GM12878 (cell line): ENCODE data around the gene DESI2. TPM values are rescaled to one million over a fixed set of nuclear protein-coding genes. Genes with fewer than 3 reads are reported as not detected.
"Not testable (repeated sequence)": the region's sequence is repeated elsewhere in the genome, so short reads cannot be mapped to it uniquely, and the experiment has no call there.

Experiments used
- ATAC-seq: fragments of 200-7000 bp; cut with Tn5 transposase; 3 replicates; pipeline ENCODE4 v1.9.1; 2020; ENCODE audit warnings: mild to moderate bottlenecking, moderate library complexity
- BruUV-seq: library from RNA; stranded (reverse); fragments of 400-500 nt; replicated peaks from 2 replicates; lab custom pipeline; 2021; lab: Mats Ljungman, UMichigan
- CTCF ChIA-PET: fragments of 300-600 bp; sonication (Branson Sonifier 250); formaldehyde crosslinking; extraction: SDS; loops from one replicate; lab custom pipeline; 2021; ENCODE audit warnings: inconsistent platforms; lab: Yijun Ruan, JAX
- POLR2A ChIA-PET: fragments of 350-600 bp; formaldehyde crosslinking; extraction: SDS; loops from one replicate; lab custom pipeline; 2021; ENCODE audit warnings: inconsistent platforms; lab: Charles Lee
- RAD21 ChIA-PET: fragments of 300-600 bp; sonication (Branson Sonifier 250); formaldehyde crosslinking; loops from one replicate; lab custom pipeline; 2023; ENCODE audit warnings: antibody characterized with exemption; ENCODE audit not compliant: unreplicated experiment; lab: Charles Lee
- SMC1A ChIA-PET: fragments of 300-600 bp; sonication (Branson Sonifier 250); formaldehyde crosslinking; loops from one replicate; lab custom pipeline; 2023; ENCODE audit not compliant: unreplicated experiment, uncharacterized antibody; lab: Charles Lee
- DNase-seq: peaks from one replicate; pipeline ENCODE4 v3.0.0-alpha.2; 2011; ENCODE audit warnings: low read depth, low spot score
- FAIRE-seq: peaks from 3 replicates; lab custom pipeline; 2011; peaks lifted over from hg19 to GRCh38; lab: Jason Lieb, UNC
- H2AFZ ChIP-seq: 2 replicates; pipeline ENCODE4 v1.6.0; 2011; ENCODE audit warnings: low read depth, low read length, control low read depth; ENCODE audit not compliant: control insufficient read depth
- H3K27ac ChIP-seq: 2 replicates; pipeline ENCODE4 v1.5.1; 2011; ENCODE audit warnings: control low read depth; ENCODE audit not compliant: control insufficient read depth, insufficient read depth
- H3K27me3 ChIP-seq, 2 experiments: replicated peaks in 1 of 2; 2 replicates each; pipeline versions ENCODE4 v1.6.0 to v1.6.1; 2011; ENCODE audit warnings: low read length in 1 of 2; ENCODE audit not compliant: control insufficient read depth in 2 of 2, insufficient read depth in 2 of 2
- H3K36me3 ChIP-seq, 2 experiments: 2 replicates each; pipeline ENCODE4 v1.5.1; 2011; ENCODE audit warnings: low read length in 1 of 2; ENCODE audit not compliant: control insufficient read depth in 2 of 2, insufficient read depth in 2 of 2
- H3K4me1 ChIP-seq: 2 replicates; pipeline ENCODE4 v1.6.1; 2011; ENCODE audit warnings: mild to moderate bottlenecking, low read length, moderate library complexity, mixed read lengths; ENCODE audit not compliant: control insufficient read depth, insufficient read depth
- H3K4me2 ChIP-seq: 2 replicates; pipeline ENCODE4 v1.6.0; 2011; ENCODE audit warnings: control low read depth; ENCODE audit not compliant: control insufficient read depth, insufficient read depth
- H3K4me3 ChIP-seq: fragments of 200-600 bp; sonication (generic); 2 replicates; pipeline ENCODE4 v1.5.1; 2016
- H3K79me2 ChIP-seq: 2 replicates; pipeline ENCODE4 v1.6.0; 2011; ENCODE audit warnings: low read length; ENCODE audit not compliant: control insufficient read depth, insufficient read depth
- H3K9ac ChIP-seq: 2 replicates; pipeline ENCODE4 v1.8.0; 2011; ENCODE audit warnings: low read length, control low read depth, mixed read lengths; ENCODE audit not compliant: control insufficient read depth, insufficient read depth
- H3K9me3 ChIP-seq: replicated peaks from 3 replicates; pipeline ENCODE4 v1.5.1; 2011; ENCODE audit warnings: mild to moderate bottlenecking, low read length; ENCODE audit not compliant: control insufficient read depth, insufficient read depth
- H4K20me1 ChIP-seq: 2 replicates; pipeline ENCODE4 v1.6.0; 2011; ENCODE audit not compliant: control insufficient read depth, insufficient read depth
- GABPA ChIP-seq: IDR thresholded peaks from 2 replicates; pipeline ENCODE4 v1.6.1; 2014; ENCODE audit warnings: antibody characterized with exemption, low read depth, mild to moderate bottlenecking, inconsistent platforms
- HCFC1 ChIP-seq: fragments of 150-350 bp; IDR thresholded peaks from 2 replicates; pipeline ENCODE4 v1.6.1; 2014; ENCODE audit warnings: low read length
- IKZF1 ChIP-seq: fragments of 450-650 bp; conservative IDR thresholded peaks from 2 replicates; pipeline ENCODE4 v1.6.1; 2017; ENCODE audit warnings: antibody characterized with exemption, mild to moderate bottlenecking
- IKZF2 ChIP-seq, 2 experiments: fragments of 450-650 bp; IDR thresholded peaks; 2 replicates each; pipeline ENCODE4 v1.6.1; 2017; ENCODE audit warnings: mild to moderate bottlenecking in 2 of 2, moderate library complexity in 2 of 2
- KLF5 ChIP-seq: fragments of 450-650 bp; IDR thresholded peaks from 2 replicates; pipeline ENCODE4 v1.6.1; 2014; ENCODE audit warnings: mild to moderate bottlenecking; ENCODE audit not compliant: partially characterized antibody
- MEF2B ChIP-seq: fragments of 450-650 bp; IDR thresholded peaks from 2 replicates; pipeline ENCODE4 v1.6.1; 2018; ENCODE audit warnings: mild to moderate bottlenecking, moderate library complexity; ENCODE audit not compliant: partially characterized antibody, poor library complexity, severe bottlenecking
- MLLT1 ChIP-seq: fragments of 450-650 bp; IDR thresholded peaks from 2 replicates; pipeline ENCODE4 v1.6.1; 2016; ENCODE audit warnings: mild to moderate bottlenecking
- MTA2 ChIP-seq: fragments of 450-650 bp; IDR thresholded peaks from 2 replicates; pipeline ENCODE4 v1.6.1; 2016; ENCODE audit warnings: low read depth, mild to moderate bottlenecking, moderate library complexity
- MYC ChIP-seq: IDR thresholded peaks from 2 replicates; pipeline ENCODE4 v1.6.1; 2011; ENCODE audit warnings: mild to moderate bottlenecking, low read length, moderate library complexity, inconsistent platforms; ENCODE audit not compliant: insufficient read depth, insufficient replicate concordance, insufficient read length, severe bottlenecking
- RB1 ChIP-seq: fragments of 450-650 bp; formaldehyde crosslinking; IDR thresholded peaks from 2 replicates; pipeline ENCODE4 v1.6.1; 2017; ENCODE audit warnings: mild to moderate bottlenecking, borderline replicate concordance
- RUNX3 ChIP-seq: IDR thresholded peaks from 2 replicates; pipeline ENCODE4 v1.6.1; 2012; ENCODE audit warnings: low read length, inconsistent platforms
- SIN3A ChIP-seq: IDR thresholded peaks from 2 replicates; pipeline ENCODE4 v1.6.1; 2012; ENCODE audit warnings: low read depth, low read length, improper control_type of control experiment
- TCF7 ChIP-seq: IDR thresholded peaks from 2 replicates; pipeline ENCODE4 v1.6.1; 2014; ENCODE audit warnings: antibody characterized with exemption, borderline replicate concordance
- WGBS: methylation state at CpG from one replicate; pipeline ENCODE4 v1.1.6; 2016; ENCODE audit warnings: low lambda C conversion rate; ENCODE audit not compliant: insufficient replicate concordance, insufficient coverage; ENCODE audit errors: missing lambda C conversion rate; 5-methylcytosine and 5-hydroxymethylcytosine counted together
- in situ Hi-C: fragments of 300-500 bp; cut with MboI; formaldehyde crosslinking; loops from 9 replicates; pipeline ENCODE4 v1.14.3; 2018; ENCODE audit warnings: mixed read lengths
- intact Hi-C: fragments of 100-400 bp; cut with micrococcal nuclease; formaldehyde crosslinking; loops from one replicate; pipeline ENCODE4 v1.14.2; 2022; ENCODE audit not compliant: unreplicated experiment
- polyA plus RNA-seq, 11 experiments: library from polyadenylated mRNA; depleted of rRNA in 4 of 11; unstranded in 6 of 11; stranded (reverse) in 5 of 11; fragments of >200 nt; fragmentation: Nextera tagmentation in 4 of 11; fragmentation: Illumina TruSeq in 1 of 11; extraction: Ambion mirVana in 4 of 11; extraction: Trizol in 1 of 11; gene quantifications; 1 replicate in 1 of 11; 2 replicates in 10 of 11; pipeline versions ENCODE4 v1.2.1 to v1.2.3, GENCODE V29; 2011 to 2016; ENCODE audit warnings: inconsistent platforms in 2 of 11, missing spikeins in 2 of 11, low read depth in 1 of 11
- total RNA-seq, 4 experiments: library from RNA; depleted of rRNA in 3 of 4; stranded (reverse); fragments of >200 nt in 3 of 4; fragmentation: Illumina TruSeq in 1 of 4; extraction: Trizol in 1 of 4; gene quantifications; 2 replicates each; pipeline versions ENCODE4 v1.2.1 to v1.2.3, GENCODE V29; 2013 to 2021

DESI2 gene
- total and polyA plus RNA-seq, 10 of the 15 experiments (the other 5 are each of a cell fraction or from before 2014, with no cell fraction given) = 6.2 to 21.5 (median 17.3) TPM

GRCh38 chr1:244665771-244666217 lies 12.9 kb downstream of the DESI2 start:
- no peaks in the 10 kb centered on the region for H4K20me1 ChIP-seq
- peak; percentile 74 for TF ChIP-seq MEF2B
- TF ChIP-seq HCFC1 = no peak
- no peak; the same call in 1 of the 2 replicates for TF ChIP-seq MTA2
- no peak for TF ChIP-seq TCF7
- no peak for TF ChIP-seq MYC
- peak; percentile 38 to 62; a peak in 3 of 4 replicates for TF ChIP-seq IKZF2 (IDR thresholded peaks at IDR 0.05)
- TF ChIP-seq RB1 = no peak
- TF ChIP-seq MLLT1 = 0 out of 2 replicates have a peak, but pooled peaks have one; percentile 44
- peak; percentile 67; the same call in 1 of the 2 replicates for TF ChIP-seq RUNX3
- TF ChIP-seq GABPA = no peak
- 0 out of 2 replicates have a peak, but pooled peaks have one; percentile 10 for TF ChIP-seq IKZF1
- TF ChIP-seq KLF5 = no peak
- TF ChIP-seq SIN3A = no peak
- TF ChIP-seq, all 136 proteins: peak for 5
- no peaks in the 10 kb centered on the region for H3K27me3 ChIP-seq
- peaks cover 2% of the 10 kb centered on the region for H3K79me2 ChIP-seq
- H3K9ac ChIP-seq = no peak overlapping the region
- no TSS peak for BruUV-seq
- intact Hi-C loops = no loop called here
- no peak overlapping the region for H2AFZ ChIP-seq
- H3K4me2 ChIP-seq = no peak overlapping the region
- no peaks in the 10 kb centered on the region for H3K9me3 ChIP-seq
- ChIA-PET POLR2A (no interaction called here), SMC1A (interaction anchor here (1.0 kb wide), 1 partner anchor 130 kb away, joined by 3 read pairs; no protein-coding TSS in a partner anchor), CTCF (interaction anchor here (1.0 to 1.6 kb wide), 3 partner anchors 31 to 136 kb away, joined by 3 to 4 read pairs (median 3); no protein-coding TSS in a partner anchor), RAD21 (interaction anchor here (1.2 kb wide), 1 partner anchor 377 kb away, joined by 3 read pairs; no protein-coding TSS in a partner anchor)
- FAIRE-seq = no peak
- peak; percentile 78 for ATAC-seq
- no peak for DNase-seq
- no peaks in the 10 kb centered on the region for H3K4me1 ChIP-seq
- in situ Hi-C loops = no loop called here
- H3K4me3 ChIP-seq = no peak overlapping the region
- H3K36me3 ChIP-seq = no peaks in the 10 kb centered on the region; a peak in 1 of 4 replicates
- H3K27ac ChIP-seq = no peak overlapping the region
- WGBS = 19% methylated on average over 4 of the region's 4 CpGs

GRCh38 chr1:244666672-244667418 lies 13.9 kb downstream of the DESI2 start:
- H3K9me3 ChIP-seq, H3K79me2 ChIP-seq, RAD21 ChIA-PET, POLR2A ChIA-PET, H3K4me2 ChIP-seq, H3K27me3 ChIP-seq, in situ Hi-C loops, H3K36me3 ChIP-seq, H3K27ac ChIP-seq, SMC1A ChIA-PET, H4K20me1 ChIP-seq, H2AFZ ChIP-seq, FAIRE-seq, BruUV-seq, ATAC-seq, H3K4me3 ChIP-seq, H3K4me1 ChIP-seq, H3K9ac ChIP-seq, DNase-seq, intact Hi-C loops: not testable (repeated sequence)
- 98% methylated on average over 6 of the region's 6 CpGs for WGBS
- CTCF ChIA-PET = interaction anchor here (1.2 to 1.6 kb wide), 2 partner anchors 32 to 63 kb away, joined by 3 to 4 read pairs; no protein-coding TSS in a partner anchor
